HEK293 (cell line): ENCODE data around the gene CDCP1.

Experiments used
- CTCF ChIA-PET: fragments of 350-600 bp; formaldehyde crosslinking; extraction: SDS; loops from one replicate; lab custom pipeline; 2021; ENCODE audit warnings: antibody characterized with exemption; lab: Yijun Ruan, JAX
- POLR2A ChIA-PET: fragments of 300-600 bp; formaldehyde crosslinking; extraction: SDS; loops from one replicate; lab custom pipeline; 2020; ENCODE audit warnings: antibody characterized with exemption, inconsistent platforms; lab: Yijun Ruan, JAX
- H3K27ac ChIP-seq: fragments of 200-500 bp; sonication (Bioruptor generic); 2 replicates; pipeline ENCODE4 v1.5.1; 2014; ENCODE audit warnings: low read depth, low read length, control low read depth, inconsistent platforms; ENCODE audit errors: extremely low read depth
- H3K36me3 ChIP-seq, 2 experiments: fragments of 200-500 bp in 1 of 2; sonication (Bioruptor generic) in 1 of 2; 1 replicate in 1 of 2; 2 replicates in 1 of 2; pipeline ENCODE4 v1.5.1; 2014 to 2017; ENCODE audit warnings: inconsistent platforms in 2 of 2, low read length in 2 of 2; ENCODE audit not compliant: control insufficient read depth in 2 of 2, insufficient read depth in 1 of 2
- H3K4me1 ChIP-seq: fragments of 200-500 bp; sonication (Bioruptor generic); 2 replicates; pipeline ENCODE4 v1.5.1; 2014; ENCODE audit warnings: mild to moderate bottlenecking, low read length, inconsistent platforms; ENCODE audit not compliant: control insufficient read depth, insufficient read depth
- H3K4me3 ChIP-seq: 2 replicates; pipeline ENCODE4 v1.5.1; 2011; ENCODE audit warnings: low read depth, mild to moderate bottlenecking, control low read depth, low read length, moderate library complexity
- H3K9me3 ChIP-seq: fragments of 200-500 bp; sonication (Bioruptor generic); 2 replicates; pipeline ENCODE4 v1.5.1; 2014; ENCODE audit warnings: low read depth, low read length, inconsistent platforms; ENCODE audit not compliant: control insufficient read depth, insufficient read depth
- BCL11A ChIP-seq: fragments of 450-650 bp; formaldehyde crosslinking; IDR thresholded peaks from 2 replicates; pipeline ENCODE4 v1.5.1; 2016; ENCODE audit warnings: low read depth, missing biosample characterization, missing genetic modification characterization
- BCL11B ChIP-seq: fragments of 450-650 bp; formaldehyde crosslinking; IDR thresholded peaks from 2 replicates; pipeline ENCODE4 v1.5.1; 2016; ENCODE audit warnings: low read depth, missing biosample characterization, missing genetic modification characterization
- GLI4 ChIP-seq: fragments of 450-650 bp; formaldehyde crosslinking; IDR thresholded peaks from 2 replicates; pipeline ENCODE4 v1.5.1; 2016; ENCODE audit warnings: missing biosample characterization, missing genetic modification characterization
- HOXD13 ChIP-seq: sonication (generic); formaldehyde crosslinking; IDR thresholded peaks from 2 replicates; pipeline ENCODE4 v1.8.0; 2022; ENCODE audit warnings: missing genetic modification reagents, borderline replicate concordance
- KLF10 ChIP-seq: fragments of 450-650 bp; IDR thresholded peaks from 2 replicates; pipeline ENCODE4 v1.5.1; 2018; ENCODE audit warnings: missing biosample characterization, mild to moderate bottlenecking, missing genetic modification characterization
- RBAK ChIP-seq: fragments of 450-650 bp; formaldehyde crosslinking; IDR thresholded peaks from 2 replicates; pipeline ENCODE4 v1.5.1; 2016; ENCODE audit warnings: missing biosample characterization, missing genetic modification characterization
- REPIN1 ChIP-seq: fragments of 450-650 bp; formaldehyde crosslinking; IDR thresholded peaks from 2 replicates; pipeline ENCODE4 v1.5.1; 2017; ENCODE audit warnings: missing biosample characterization, missing genetic modification characterization, low read depth
- SALL2 ChIP-seq: fragments of 450-650 bp; formaldehyde crosslinking; IDR thresholded peaks from 2 replicates; pipeline ENCODE4 v1.5.0; 2017; ENCODE audit warnings: missing biosample characterization, mild to moderate bottlenecking, missing genetic modification characterization, borderline replicate concordance
- ZBTB48 ChIP-seq: fragments of 450-650 bp; formaldehyde crosslinking; IDR thresholded peaks from 2 replicates; pipeline ENCODE4 v1.5.1; 2016; ENCODE audit warnings: missing biosample characterization, missing genetic modification characterization
- ZNF146 ChIP-seq: fragments of 450-650 bp; formaldehyde crosslinking; IDR thresholded peaks from 2 replicates; pipeline ENCODE4 v1.5.1; 2016; ENCODE audit warnings: missing biosample characterization, missing genetic modification characterization
- ZNF37A ChIP-seq: fragments of 450-650 bp; IDR thresholded peaks from 2 replicates; pipeline ENCODE4 v1.5.1; 2018; ENCODE audit warnings: missing biosample characterization, missing genetic modification characterization
- ZNF473 ChIP-seq: fragments of 450-650 bp; formaldehyde crosslinking; IDR thresholded peaks from 2 replicates; pipeline ENCODE4 v1.5.1; 2017; ENCODE audit warnings: missing biosample characterization, missing genetic modification characterization
- ZNF549 ChIP-seq: fragments of 450-650 bp; IDR thresholded peaks from 2 replicates; pipeline ENCODE4 v1.5.1; 2018; ENCODE audit warnings: missing biosample characterization, missing genetic modification characterization, mild to moderate bottlenecking, inconsistent platforms, moderate library complexity
- ZNF600 ChIP-seq: fragments of 450-650 bp; formaldehyde crosslinking; IDR thresholded peaks from 2 replicates; pipeline ENCODE4 v1.5.1; 2016; ENCODE audit warnings: missing biosample characterization, missing genetic modification characterization
- ZNF610 ChIP-seq: fragments of 450-650 bp; formaldehyde crosslinking; IDR thresholded peaks from 2 replicates; pipeline ENCODE4 v1.5.1; 2016; ENCODE audit warnings: missing biosample characterization, missing genetic modification characterization, borderline replicate concordance
- ZNF623 ChIP-seq: fragments of 450-650 bp; formaldehyde crosslinking; IDR thresholded peaks from 2 replicates; pipeline ENCODE4 v1.5.1; 2016; ENCODE audit warnings: missing biosample characterization, missing genetic modification characterization
- ZNF654 ChIP-seq: fragments of 450-650 bp; formaldehyde crosslinking; IDR thresholded peaks from 2 replicates; pipeline ENCODE4 v1.5.1; 2016; ENCODE audit warnings: low read depth, missing biosample characterization, missing genetic modification characterization
- ZNF747 ChIP-seq: fragments of 450-650 bp; formaldehyde crosslinking; IDR thresholded peaks from 2 replicates; pipeline ENCODE4 v1.5.1; 2016; ENCODE audit warnings: missing biosample characterization, missing genetic modification characterization
- ZNF776 ChIP-seq: fragments of 450-650 bp; formaldehyde crosslinking; IDR thresholded peaks from 2 replicates; pipeline ENCODE4 v1.5.0; 2017; ENCODE audit warnings: missing biosample characterization, missing genetic modification characterization, borderline replicate concordance
- ZNF792 ChIP-seq: fragments of 450-650 bp; formaldehyde crosslinking; IDR thresholded peaks from 2 replicates; pipeline ENCODE4 v1.5.1; 2016; ENCODE audit warnings: missing biosample characterization, missing genetic modification characterization
- TF ChIP-seq, protein P1 (sequence below): fragments of 450-650 bp; formaldehyde crosslinking; IDR thresholded peaks from 2 replicates; pipeline ENCODE4 v1.5.1; 2016; ENCODE audit warnings: missing biosample characterization, missing genetic modification characterization
- TF ChIP-seq, protein P2 (sequence below): fragments of 450-650 bp; formaldehyde crosslinking; IDR thresholded peaks from 2 replicates; pipeline ENCODE4 v1.5.1; 2016; ENCODE audit warnings: missing biosample characterization, missing genetic modification characterization
- TF ChIP-seq, protein P3 (sequence below): fragments of 450-650 bp; formaldehyde crosslinking; IDR thresholded peaks from 2 replicates; pipeline ENCODE4 v1.5.1; 2016; ENCODE audit warnings: missing biosample characterization, missing genetic modification characterization
- TF ChIP-seq, protein P4 (sequence below): fragments of 450-650 bp; formaldehyde crosslinking; IDR thresholded peaks from 2 replicates; pipeline ENCODE4 v1.5.1; 2016; ENCODE audit warnings: missing biosample characterization, missing genetic modification characterization, low read depth

CDCP1 gene

DNA sequence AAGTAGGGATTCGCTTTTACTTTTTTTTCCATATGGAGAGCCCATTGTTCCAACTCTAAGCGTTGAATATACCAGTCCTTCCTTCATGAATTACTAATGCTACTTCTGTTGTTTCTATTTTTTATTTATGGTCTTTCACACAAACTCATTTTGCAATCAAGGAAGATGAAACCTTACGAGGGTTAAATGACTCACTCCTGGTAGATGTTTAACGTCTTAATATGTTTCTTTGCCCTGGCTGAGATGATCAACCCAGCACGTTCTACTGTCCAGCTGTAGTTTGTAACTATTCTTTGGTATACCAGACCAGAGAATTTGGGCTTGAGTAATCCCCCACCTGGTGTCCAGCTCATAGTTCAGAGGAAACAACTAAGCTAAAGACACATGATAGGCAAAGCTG lies 23.1 kb downstream of the CDCP1 start (continued):
- TF ChIP-seq ZNF654 (tag by site-specific recombination): no peak

DNA sequence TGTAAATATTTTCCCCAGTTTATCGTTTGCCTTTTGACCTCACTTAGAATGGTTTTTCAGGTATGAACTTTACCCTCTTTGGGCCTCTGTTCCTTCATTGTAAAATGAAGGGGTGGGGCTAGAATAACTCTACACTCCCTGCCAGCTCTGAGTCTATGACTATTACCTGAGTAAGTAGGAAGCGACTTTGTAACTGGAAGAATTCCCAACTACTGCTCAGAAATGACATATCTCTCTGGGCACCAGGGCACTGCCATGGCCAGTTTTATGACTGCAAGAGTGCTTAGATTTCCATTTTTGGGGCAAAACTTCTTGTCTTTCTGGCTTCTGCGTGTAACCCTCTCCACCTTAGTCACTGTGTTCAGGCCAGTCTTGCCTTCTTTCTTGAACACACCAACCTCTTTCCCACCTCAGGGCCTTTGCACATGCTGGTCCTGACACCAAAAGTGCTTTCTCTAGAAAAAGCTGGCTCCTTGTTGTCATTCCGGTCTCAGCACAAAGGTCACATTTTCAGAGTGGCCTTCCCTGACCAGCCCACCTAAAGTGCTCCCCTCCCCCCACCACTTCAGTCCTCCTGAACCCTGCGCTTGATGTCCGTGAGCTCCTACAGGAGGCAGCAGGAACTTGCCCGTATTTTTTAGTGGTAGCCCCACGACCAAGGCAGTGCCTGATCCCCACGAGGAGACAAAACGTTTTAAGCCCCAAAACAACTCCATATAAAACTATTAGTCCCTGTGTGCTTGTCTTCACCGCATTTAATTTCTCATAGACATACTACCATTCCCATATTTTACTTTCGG lies 25.6 kb downstream of the CDCP1 start:
- Histone ChIP-seq H3K4me1 (no peaks in the 10 kb centered on the region), H3K4me3 (no peak overlapping the region), H3K9me3 (no peaks in the 10 kb centered on the region), H3K27ac (no peak overlapping the region), H3K36me3 (no peaks in the 10 kb centered on the region)
- POLR2A ChIA-PET: no interaction called here
- TF ChIP-seq HOXD13 (CRISPR knock-in tag): no peak
- peak; percentile 80 for TF ChIP-seq ZNF623
- CTCF ChIA-PET: interaction anchor here (1.0 to 1.2 kb wide), 2 partner anchors 84 to 390 kb away, joined by 4 to 7 read pairs; no protein-coding TSS in a partner anchor

DNA sequence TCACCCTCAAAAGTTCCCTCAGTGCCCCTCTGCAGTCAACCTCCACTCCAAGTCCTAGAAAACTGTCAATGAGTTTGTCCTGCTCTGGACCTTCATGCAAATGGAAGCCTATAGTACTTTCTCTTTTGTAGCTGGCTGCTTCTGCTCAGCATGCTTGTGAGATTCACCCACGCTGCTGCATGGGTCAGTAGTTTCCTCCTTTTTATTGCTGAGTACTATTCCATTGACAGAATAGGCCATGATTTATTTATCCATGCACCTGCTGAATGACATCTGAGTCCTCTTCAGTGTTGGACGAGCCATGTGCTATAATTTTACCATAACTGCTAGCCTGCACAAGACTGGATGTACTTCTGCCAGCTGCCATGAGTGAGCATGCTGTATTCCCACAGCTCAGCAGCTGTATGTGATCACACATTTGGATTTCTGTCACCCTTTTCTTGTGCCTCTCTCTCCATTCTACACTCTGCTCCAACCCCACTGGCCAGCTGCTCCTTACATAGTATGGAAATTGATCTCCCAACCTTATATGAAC lies 26.3 kb downstream of the CDCP1 start:
- Histone ChIP-seq H3K4me1 (no peaks in the 10 kb centered on the region), H3K9me3 (no peaks in the 10 kb centered on the region), H3K4me3 (no peak overlapping the region), H3K27ac (no peak overlapping the region), H3K36me3 (no peaks in the 10 kb centered on the region)
- CTCF ChIA-PET: interaction anchor here (0.6 kb wide), 1 partner anchor 1195 kb away, joined by 3 read pairs; no protein-coding TSS in a partner anchor
- no peak for TF ChIP-seq ZNF610
- 0 out of 2 replicates have a peak, but pooled peaks have one; percentile 15 for TF ChIP-seq ZNF146 (tag by site-specific recombination)
- TF ChIP-seq, protein P1, sequence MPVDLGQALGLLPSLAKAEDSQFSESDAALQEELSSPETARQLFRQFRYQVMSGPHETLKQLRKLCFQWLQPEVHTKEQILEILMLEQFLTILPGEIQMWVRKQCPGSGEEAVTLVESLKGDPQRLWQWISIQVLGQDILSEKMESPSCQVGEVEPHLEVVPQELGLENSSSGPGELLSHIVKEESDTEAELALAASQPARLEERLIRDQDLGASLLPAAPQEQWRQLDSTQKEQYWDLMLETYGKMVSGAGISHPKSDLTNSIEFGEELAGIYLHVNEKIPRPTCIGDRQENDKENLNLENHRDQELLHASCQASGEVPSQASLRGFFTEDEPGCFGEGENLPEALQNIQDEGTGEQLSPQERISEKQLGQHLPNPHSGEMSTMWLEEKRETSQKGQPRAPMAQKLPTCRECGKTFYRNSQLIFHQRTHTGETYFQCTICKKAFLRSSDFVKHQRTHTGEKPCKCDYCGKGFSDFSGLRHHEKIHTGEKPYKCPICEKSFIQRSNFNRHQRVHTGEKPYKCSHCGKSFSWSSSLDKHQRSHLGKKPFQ (tag by site-specific recombination): no peak
- TF ChIP-seq ZNF37A (tag by site-specific recombination): no peak
- POLR2A ChIA-PET: no interaction called here

DNA sequence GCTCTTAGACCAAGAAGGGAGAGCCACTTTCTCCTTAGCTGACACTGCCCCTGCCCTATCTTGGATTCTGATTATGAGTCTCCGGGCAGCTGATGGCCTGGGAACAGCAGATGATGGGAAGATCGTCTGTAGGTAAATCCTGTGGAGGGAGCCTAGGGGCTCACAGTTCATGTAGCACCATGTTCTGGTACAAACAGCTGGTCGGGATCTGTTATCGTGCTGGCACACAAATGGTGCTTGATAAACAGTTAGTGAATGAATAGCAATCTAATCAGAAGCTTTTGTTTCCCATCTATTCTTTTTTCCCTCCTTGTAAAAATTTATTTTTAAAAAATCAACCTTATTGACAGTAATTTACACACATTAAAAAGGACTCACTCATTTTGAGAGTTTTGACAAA lies 26.8 kb downstream of the CDCP1 start:
- H3K36me3 ChIP-seq: no peaks in the 10 kb centered on the region
- no peaks in the 10 kb centered on the region for H3K4me1 ChIP-seq
- no peaks in the 10 kb centered on the region for H3K9me3 ChIP-seq
- H3K4me3 ChIP-seq: no peak overlapping the region
- H3K27ac ChIP-seq: no peak overlapping the region
- ChIA-PET CTCF (interaction anchor here (0.6 kb wide), 1 partner anchor 1195 kb away, joined by 3 read pairs; no protein-coding TSS in a partner anchor), POLR2A (no interaction called here)
- TF ChIP-seq ZNF549 (tag by site-specific recombination) (no peak), BCL11B (tag by site-specific recombination) (no peak), HOXD13 (CRISPR knock-in tag) (no peak), REPIN1 (tag by site-specific recombination) (no peak), ZNF747 (no peak), ZNF473 (tag by site-specific recombination) (no peak), RBAK (tag by site-specific recombination) (no peak), ZNF776 (tag by site-specific recombination) (no peak), KLF10 (tag by site-specific recombination) (no peak), ZNF792 (tag by site-specific recombination) (no peak), BCL11A (tag by site-specific recombination) (no peak), SALL2 (no peak), ZBTB48 (tag by site-specific recombination) (no peak), GLI4 (tag by site-specific recombination) (no peak), ZNF600 (tag by site-specific recombination) (no peak)
- TF ChIP-seq, protein P2, sequence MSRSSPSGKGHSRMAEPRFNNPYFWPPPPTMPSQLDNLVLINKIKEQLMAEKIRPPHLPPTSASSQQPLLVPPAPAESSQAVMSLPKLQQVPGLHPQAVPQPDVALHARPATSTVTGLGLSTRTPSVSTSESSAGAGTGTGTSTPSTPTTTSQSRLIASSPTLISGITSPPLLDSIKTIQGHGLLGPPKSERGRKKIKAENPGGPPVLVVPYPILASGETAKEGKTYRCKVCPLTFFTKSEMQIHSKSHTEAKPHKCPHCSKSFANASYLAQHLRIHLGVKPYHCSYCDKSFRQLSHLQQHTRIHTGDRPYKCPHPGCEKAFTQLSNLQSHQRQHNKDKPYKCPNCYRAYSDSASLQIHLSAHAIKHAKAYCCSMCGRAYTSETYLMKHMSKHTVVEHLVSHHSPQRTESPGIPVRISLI (tag by site-specific recombination): no peak
- TF ChIP-seq, protein P3, sequence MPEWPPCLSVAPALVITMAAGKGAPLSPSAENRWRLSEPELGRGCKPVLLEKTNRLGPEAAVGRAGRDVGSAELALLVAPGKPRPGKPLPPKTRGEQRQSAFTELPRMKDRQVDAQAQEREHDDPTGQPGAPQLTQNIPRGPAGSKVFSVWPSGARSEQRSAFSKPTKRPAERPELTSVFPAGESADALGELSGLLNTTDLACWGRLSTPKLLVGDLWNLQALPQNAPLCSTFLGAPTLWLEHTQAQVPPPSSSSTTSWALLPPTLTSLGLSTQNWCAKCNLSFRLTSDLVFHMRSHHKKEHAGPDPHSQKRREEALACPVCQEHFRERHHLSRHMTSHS (tag by site-specific recombination): no peak
- TF ChIP-seq, protein P4, sequence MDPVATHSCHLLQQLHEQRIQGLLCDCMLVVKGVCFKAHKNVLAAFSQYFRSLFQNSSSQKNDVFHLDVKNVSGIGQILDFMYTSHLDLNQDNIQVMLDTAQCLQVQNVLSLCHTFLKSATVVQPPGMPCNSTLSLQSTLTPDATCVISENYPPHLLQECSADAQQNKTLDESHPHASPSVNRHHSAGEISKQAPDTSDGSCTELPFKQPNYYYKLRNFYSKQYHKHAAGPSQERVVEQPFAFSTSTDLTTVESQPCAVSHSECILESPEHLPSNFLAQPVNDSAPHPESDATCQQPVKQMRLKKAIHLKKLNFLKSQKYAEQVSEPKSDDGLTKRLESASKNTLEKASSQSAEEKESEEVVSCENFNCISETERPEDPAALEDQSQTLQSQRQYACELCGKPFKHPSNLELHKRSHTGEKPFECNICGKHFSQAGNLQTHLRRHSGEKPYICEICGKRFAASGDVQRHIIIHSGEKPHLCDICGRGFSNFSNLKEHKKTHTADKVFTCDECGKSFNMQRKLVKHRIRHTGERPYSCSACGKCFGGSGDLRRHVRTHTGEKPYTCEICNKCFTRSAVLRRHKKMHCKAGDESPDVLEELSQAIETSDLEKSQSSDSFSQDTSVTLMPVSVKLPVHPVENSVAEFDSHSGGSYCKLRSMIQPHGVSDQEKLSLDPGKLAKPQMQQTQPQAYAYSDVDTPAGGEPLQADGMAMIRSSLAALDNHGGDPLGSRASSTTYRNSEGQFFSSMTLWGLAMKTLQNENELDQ (tag by site-specific recombination): no peak
